GM19025 (cell line): ENCODE results near the gene PRLR.

Experiments
- ATAC-seq: cut with Tn5 transposase; IDR thresholded peaks from one replicate; pipeline ENCODE4 v1.9.1; 2021; ENCODE audit warnings: mild to moderate bottlenecking, low read depth, moderate library complexity; ENCODE audit not compliant: unreplicated experiment

PRLR gene

DNA sequence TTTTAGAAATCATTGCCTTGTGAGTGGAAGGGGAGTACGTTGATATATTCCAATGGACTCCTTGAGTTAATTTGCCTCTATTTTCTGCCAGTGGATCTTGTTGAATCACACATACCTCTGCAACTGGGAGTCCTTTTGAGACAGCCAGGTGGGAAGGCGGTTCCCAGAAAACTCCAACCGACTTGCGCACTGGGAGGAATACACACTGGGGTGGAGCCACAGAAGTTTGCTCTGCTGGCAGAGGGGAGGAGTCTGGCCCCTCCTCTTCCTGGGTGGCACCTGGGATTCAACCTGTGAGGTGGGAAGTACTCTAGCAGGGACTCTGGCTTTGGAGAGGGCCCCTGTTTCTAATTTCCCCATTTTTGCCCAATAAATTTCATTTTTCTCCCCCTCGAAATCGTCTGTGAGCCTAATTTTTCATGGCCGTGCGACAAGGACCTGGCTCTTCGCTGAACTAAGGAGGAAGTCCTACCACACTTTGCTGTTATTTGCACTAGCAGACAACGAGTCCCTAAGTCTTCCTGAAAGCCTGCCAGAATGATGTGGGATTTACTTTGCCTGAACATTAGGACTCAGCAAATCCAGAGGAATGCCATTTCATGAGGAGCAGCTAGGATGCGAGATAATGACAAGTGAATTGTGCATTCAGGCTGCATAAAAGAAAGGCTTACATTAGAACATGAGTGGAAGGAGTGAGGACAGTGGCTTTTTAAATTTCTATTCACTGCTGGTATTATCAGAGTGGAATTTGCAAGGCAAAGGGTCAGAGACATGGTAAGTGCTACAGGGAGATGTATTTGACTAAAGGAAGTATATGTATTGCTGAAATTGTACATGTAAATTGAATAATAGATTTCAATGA, 67.2 kb downstream of the PRLR start:
- ATAC-seq: no peak

- no peak for ATAC-seq
These were observed 68.5 kb downstream of the PRLR start for GRCh38 chr5:35161652-35162273.

DNA sequence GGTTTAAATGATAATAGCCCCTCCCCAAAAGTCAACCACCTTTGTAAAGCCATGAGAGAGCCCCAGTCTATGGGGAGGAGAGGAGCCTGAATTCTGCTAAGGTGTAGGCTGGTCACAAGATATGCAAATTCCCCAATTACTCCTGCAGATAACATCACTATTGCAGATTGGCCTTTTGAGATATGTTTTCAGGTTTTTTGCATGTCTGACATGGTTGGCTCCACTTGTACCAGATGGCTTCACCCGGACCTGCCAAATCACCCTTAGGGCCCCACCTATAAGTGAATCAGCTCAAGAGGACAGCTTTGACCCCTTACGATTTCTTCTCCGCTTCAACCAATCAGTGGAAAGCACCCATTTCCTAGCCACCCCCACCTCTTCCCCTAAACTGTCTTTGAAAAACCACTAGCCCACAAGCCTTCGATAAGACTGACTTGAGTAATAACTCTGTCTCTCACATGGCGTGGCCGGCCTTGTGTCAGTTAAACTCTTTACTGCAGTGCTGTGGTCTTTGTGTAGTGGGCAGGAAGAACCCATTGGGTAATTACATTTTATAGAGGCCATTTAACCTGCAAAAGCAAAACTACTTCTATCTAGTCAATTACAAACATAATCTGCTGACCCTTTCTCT, 69.7 kb downstream of the PRLR start:
- no peak for ATAC-seq

- no peak for ATAC-seq
These were observed 70.9 kb downstream of the PRLR start for GRCh38 chr5:35159370-35159742.

GRCh38 chr5:35158622-35159369, 71.5 kb downstream of the PRLR start:
- ATAC-seq: no peak

DNA sequence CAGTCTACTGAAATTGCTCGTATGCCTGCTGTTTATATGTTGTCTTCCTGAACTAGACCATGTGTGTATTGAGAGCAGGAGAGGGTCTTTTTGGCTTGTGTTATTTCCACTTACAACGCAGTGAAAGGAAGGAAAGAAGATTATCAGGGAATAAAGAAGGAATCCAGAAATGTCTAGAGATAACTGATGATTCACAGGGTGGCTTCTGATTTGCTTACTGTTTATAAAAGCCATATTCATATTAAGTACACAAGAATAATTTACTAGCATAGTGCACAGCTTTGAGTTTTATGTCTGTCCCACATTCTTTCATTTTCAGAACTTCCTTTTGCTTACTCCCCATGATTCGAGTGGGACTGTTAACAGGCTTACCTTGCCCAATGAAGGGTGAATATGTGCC, 72.1 kb downstream of the PRLR start:
- ATAC-seq: no peak

- no peak for ATAC-seq
These were observed 76.8 kb downstream of the PRLR start for GRCh38 chr5:35153375-35153932.

GRCh38 chr5:35152733-35153132, 77.6 kb downstream of the PRLR start:
- no peak for ATAC-seq

- ATAC-seq: no peak
These were observed 79.0 kb downstream of the PRLR start for GRCh38 chr5:35151146-35151920.

GRCh38 chr5:35149041-35149440, 81.2 kb downstream of the PRLR start:
- ATAC-seq: no peak

DNA sequence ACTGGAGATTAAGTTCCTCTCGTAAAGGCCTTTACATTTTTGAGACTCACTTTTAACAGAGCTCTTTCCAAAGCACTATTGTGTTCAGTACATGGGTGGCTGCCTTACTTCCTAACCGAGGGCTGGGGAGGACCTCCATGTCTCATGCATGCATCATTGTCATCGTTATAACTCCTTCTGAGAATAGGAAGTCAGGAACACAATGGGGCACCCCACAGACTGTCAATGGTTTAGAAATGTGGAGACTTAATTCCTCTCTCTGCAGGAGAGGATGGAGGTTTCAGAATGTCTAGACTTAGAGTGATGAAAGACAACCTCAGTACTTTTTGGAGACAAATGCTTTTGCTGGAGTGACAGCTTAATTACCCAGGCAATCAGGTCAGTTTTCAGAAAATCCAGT, 83.9 kb downstream of the PRLR start:
- no peak for ATAC-seq

- ATAC-seq: no peak
These were observed 84.5 kb downstream of the PRLR start for GRCh38 chr5:35145691-35146317.

DNA sequence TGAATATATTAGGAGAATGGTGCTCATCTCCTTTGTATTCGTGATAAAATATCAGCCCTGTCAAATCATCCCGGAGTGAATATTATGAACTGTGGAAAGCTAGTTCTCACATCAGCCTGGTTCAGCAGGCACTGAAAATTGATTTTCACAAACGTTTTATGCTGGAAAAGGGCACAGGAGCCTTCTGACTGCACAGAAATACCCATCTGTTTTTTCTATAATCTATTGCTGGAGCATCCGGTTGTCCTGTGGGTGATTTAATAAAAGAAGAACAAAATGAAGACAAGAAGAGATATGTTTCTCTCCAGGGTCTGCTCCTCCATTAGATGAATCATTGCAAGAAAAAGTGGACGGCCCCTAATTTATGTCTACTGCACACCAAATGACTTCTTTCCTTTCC, 85.3 kb downstream of the PRLR start:
- ATAC-seq: no peak

- no peak for ATAC-seq
These were observed 86.4 kb downstream of the PRLR start for GRCh38 chr5:35143841-35144240.

DNA sequence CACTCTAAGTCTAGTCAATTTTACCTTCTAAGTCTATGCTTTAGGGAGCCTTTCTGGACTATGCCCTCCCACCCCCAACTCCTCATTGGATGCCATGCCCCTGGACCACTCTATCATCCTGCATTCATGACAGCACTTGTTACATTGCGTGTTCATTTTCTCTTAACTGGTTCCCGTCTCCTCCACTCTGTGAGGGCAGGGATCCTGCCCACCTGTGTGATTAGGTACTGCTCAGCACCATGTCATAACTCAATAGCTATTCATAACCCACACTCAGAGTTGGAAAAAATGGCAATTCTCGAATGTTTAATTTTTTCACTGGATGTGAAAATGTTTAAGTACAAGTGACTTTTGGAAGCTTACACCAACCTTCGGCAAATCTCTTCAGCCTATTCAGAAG, 88.5 kb downstream of the PRLR start:
- ATAC-seq: no peak

GRCh38 chr5:35138232-35138631, 92.1 kb downstream of the PRLR start:
- no peak for ATAC-seq

GRCh38 chr5:35136386-35136785, 93.9 kb downstream of the PRLR start:
- no peak for ATAC-seq

DNA sequence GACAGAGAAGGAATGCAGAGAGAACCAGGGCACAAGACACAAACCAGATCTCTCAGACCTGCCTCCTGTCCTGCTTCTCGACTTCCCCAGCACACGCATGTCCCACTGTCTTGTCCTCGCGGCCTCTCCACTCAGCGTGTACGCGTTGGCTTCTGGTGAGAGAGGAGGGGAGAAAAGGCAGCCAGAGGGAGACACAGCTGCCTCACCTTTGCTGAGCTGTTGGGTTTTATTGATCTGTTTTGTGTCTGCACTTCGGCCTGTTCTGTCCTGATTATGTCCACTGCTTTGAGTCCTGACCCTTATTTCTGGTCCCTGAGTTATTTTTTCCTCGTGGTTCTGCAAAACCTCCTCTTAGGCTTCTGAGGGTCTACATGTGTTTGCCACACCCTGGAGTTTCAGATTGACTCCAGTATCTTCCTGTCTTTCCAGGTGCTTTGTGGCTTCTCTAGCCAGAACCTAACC, 95.0 kb downstream of the PRLR start:
- ATAC-seq: no peak

DNA sequence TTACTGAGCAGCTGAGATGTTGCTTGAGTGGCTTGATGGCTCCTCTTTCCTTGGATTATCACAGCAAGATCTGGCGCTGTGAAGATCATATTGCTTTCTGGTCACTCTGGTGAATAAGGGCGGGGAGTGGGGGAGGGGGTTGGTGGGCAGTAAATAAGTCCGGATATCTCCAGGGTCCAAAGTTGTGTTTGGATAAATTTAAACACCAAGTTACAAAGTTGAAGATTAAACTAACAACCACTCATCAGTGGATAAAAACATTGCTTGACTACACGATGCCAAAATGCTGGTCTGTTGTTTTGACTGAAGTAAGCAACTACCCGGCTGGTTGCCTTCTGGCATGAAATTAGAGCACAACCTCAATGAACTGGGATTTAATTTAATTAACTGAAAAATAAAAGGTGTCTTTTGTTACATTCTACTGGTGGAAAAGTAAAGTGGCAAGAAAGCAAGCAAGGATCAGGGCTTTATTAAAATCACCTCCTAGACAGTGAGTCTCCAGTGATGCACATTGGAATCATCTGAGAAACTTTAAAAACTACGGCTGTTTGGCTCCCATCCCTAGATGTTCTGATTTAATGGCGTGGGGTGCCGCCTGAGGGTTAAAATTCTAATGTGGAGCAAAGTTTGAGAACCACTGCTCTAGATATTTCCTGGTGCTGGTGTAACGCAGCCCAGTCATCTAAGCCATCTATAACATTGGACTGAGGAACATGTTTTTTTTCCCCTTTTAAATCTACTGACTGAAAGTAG, 95.8 kb downstream of the PRLR start:
- no peak for ATAC-seq
